Fibroblast of gingiva (primary cell): Measurements from ENCODE around the gene SV2C.
"Not testable (repeated sequence)": the region's sequence is repeated elsewhere in the genome, so short reads cannot be mapped to it uniquely, and the experiment has no call there.

ENCODE experiments used
- DNase-seq: peaks from one replicate; pipeline ENCODE4 v3.0.0-alpha.2; 2011; ENCODE audit warnings: low read depth

The SV2C gene

GRCh38 chr5:76204713-76205112, 121.5 kb downstream of the SV2C start:
- DNase-seq: no peak

- no peak for DNase-seq
Observed at GRCh38 chr5:76207120-76207519, 123.9 kb downstream of the SV2C start.

GRCh38 chr5:76209297-76209696, 126.1 kb downstream of the SV2C start:
- no peak for DNase-seq

- DNase-seq: no peak
Observed at GRCh38 chr5:76210946-76211345, 127.8 kb downstream of the SV2C start.

- no peak for DNase-seq
Observed at GRCh38 chr5:76213858-76214257, 130.7 kb downstream of the SV2C start.

- DNase-seq: no peak
Observed at GRCh38 chr5:76216748-76217147, 133.6 kb downstream of the SV2C start.

- no peak for DNase-seq
Observed at GRCh38 chr5:76219636-76220035, 136.5 kb downstream of the SV2C start.

GRCh38 chr5:76221311-76221710, 138.1 kb downstream of the SV2C start:
- no peak for DNase-seq

GRCh38 chr5:76222318-76222717, 139.1 kb downstream of the SV2C start:
- DNase-seq: no peak

GRCh38 chr5:76223696-76224095, 140.5 kb downstream of the SV2C start:
- no peak for DNase-seq

- DNase-seq: no peak
Observed at GRCh38 chr5:76224898-76225297, 141.7 kb downstream of the SV2C start.

- no peak for DNase-seq
Observed at GRCh38 chr5:76225336-76225735, 142.2 kb downstream of the SV2C start.

GRCh38 chr5:76229900-76230299, 146.7 kb downstream of the SV2C start:
- no peak for DNase-seq

GRCh38 chr5:76230711-76231285, 147.6 kb downstream of the SV2C start:
- DNase-seq: no peak

- no peak for DNase-seq
Observed at GRCh38 chr5:76234665-76235064, 151.5 kb downstream of the SV2C start.

GRCh38 chr5:76236684-76237083, 153.5 kb downstream of the SV2C start:
- no peak for DNase-seq

- no peak for DNase-seq
Observed at GRCh38 chr5:76240336-76240735, 157.2 kb downstream of the SV2C start.

- not testable (repeated sequence) for DNase-seq
Observed at GRCh38 chr5:76242155-76242554, 159.0 kb downstream of the SV2C start.

- DNase-seq: no peak
Observed at GRCh38 chr5:76245590-76245989, 162.4 kb downstream of the SV2C start.

GRCh38 chr5:76249621-76250020, 166.4 kb downstream of the SV2C start:
- DNase-seq: no peak

GRCh38 chr5:76250463-76250862, 167.3 kb downstream of the SV2C start:
- no peak for DNase-seq

- no peak for DNase-seq
Observed at GRCh38 chr5:76251656-76252055, 168.5 kb downstream of the SV2C start.

GRCh38 chr5:76252437-76252836, 169.3 kb downstream of the SV2C start:
- no peak for DNase-seq

GRCh38 chr5:76256116-76256889, 173.1 kb downstream of the SV2C start:
- peak; percentile 58 for DNase-seq
